Esophagus muscularis mucosa (tissue), 4 donors: ENCODE measurements around the gene IFT88.

ENCODE experiments used
- EP300 ChIP-seq: sonication (generic); formaldehyde crosslinking; IDR thresholded peaks from one replicate; pipeline ENCODE4 v1.6.1; 2017; ENCODE audit warnings: antibody characterized with exemption
- POLR2AphosphoS5 ChIP-seq, 2 donors: sonication (generic); formaldehyde crosslinking; IDR thresholded peaks; one replicate each; pipeline ENCODE4 v1.6.1; 2017; ENCODE audit warnings: antibody characterized with exemption in 2 of 2
- TF ChIP-seq, protein P1 (sequence below), 3 experiments: fragments of 200-600 bp in 2 of 3; fragments of 450-650 bp in 1 of 3; sonication (generic) in 2 of 3; IDR thresholded peaks; one replicate each; pipeline ENCODE4 v1.5.1; 2017 to 2019; ENCODE audit warnings: antibody characterized with exemption in 3 of 3, mild to moderate bottlenecking in 2 of 3, moderate library complexity in 1 of 3

DNA sequence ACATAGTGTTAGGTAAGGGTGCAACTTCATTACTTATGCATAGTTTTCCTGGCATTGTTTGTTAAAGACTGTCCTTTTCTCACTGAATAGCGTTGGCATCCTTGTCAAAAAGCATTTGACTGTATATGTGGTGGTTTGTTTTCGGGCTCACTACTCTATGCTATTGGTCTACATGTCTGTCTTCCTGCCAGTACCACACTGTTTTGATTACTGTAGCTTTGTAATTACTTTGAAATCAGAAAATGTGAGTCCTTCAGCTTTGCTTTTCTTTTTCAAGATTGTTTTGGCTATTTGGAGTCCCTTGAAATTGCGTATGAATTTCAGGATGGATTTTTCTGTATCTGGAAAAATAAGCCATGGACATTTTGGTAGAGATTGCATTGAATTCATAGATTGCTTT, 56.0 kb downstream of the IFT88 start:
- TF ChIP-seq, protein P1, sequence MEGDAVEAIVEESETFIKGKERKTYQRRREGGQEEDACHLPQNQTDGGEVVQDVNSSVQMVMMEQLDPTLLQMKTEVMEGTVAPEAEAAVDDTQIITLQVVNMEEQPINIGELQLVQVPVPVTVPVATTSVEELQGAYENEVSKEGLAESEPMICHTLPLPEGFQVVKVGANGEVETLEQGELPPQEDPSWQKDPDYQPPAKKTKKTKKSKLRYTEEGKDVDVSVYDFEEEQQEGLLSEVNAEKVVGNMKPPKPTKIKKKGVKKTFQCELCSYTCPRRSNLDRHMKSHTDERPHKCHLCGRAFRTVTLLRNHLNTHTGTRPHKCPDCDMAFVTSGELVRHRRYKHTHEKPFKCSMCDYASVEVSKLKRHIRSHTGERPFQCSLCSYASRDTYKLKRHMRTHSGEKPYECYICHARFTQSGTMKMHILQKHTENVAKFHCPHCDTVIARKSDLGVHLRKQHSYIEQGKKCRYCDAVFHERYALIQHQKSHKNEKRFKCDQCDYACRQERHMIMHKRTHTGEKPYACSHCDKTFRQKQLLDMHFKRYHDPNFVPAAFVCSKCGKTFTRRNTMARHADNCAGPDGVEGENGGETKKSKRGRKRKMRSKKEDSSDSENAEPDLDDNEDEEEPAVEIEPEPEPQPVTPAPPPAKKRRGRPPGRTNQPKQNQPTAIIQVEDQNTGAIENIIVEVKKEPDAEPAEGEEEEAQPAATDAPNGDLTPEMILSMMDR (IDR thresholded peaks at IDR 0.05), result no peak
- TF ChIP-seq POLR2AphosphoS5 (IDR thresholded peaks at IDR 0.05) (no peak), EP300 (no peak)
